ENCODE measurements around the gene KCNQ1. TPM values are rescaled to one million over a fixed set of nuclear protein-coding genes. Genes with fewer than 3 reads are reported as not detected.

The KCNQ1 gene
- total RNA-seq, 1 donor from 2014 or later: 2.7 TPM

GRCh38 chr11:2685051-2685450, 240.2 kb downstream of the KCNQ1 start:
- Histone ChIP-seq H3K9me3 (no peaks in the 10 kb centered on the region), H3K4me3 (no peak overlapping the region), H3K27ac (no peak overlapping the region), H3K4me1 (peaks cover 30% of the 10 kb centered on the region), H3K36me3 (no peaks in the 10 kb centered on the region), H3K27me3 (no peaks in the 10 kb centered on the region)
- intact Hi-C loops (cut with DNase I): no loop called here
- DNase-seq (ENCODE audit: extremely low spot score in 2 of 2): no peak
- no peak for TF ChIP-seq CTCF (IDR thresholded peaks at IDR 0.05)
- TF ChIP-seq POLR2A (IDR thresholded peaks at IDR 0.05): no peak
- no peak for TF ChIP-seq POLR2AphosphoS5 (IDR thresholded peaks at IDR 0.05; ENCODE audit: insufficient read depth in 1 of 2, low read depth in 1 of 2)

- intact Hi-C loops (cut with DNase I): no loop called here
- Histone ChIP-seq H3K4me3 (no peak overlapping the region), H3K4me1 (peaks cover 36% of the 10 kb centered on the region), H3K27ac (no peak overlapping the region), H3K27me3 (no peaks in the 10 kb centered on the region), H3K36me3 (no peaks in the 10 kb centered on the region), H3K9me3 (no peaks in the 10 kb centered on the region)
- DNase-seq (ENCODE audit: extremely low spot score in 2 of 2): no peak
- no peak for TF ChIP-seq CTCF (IDR thresholded peaks at IDR 0.05)
Measured at GRCh38 chr11:2685566-2686359, 241.0 kb downstream of the KCNQ1 start.

- intact Hi-C loops (cut with DNase I): no loop called here
- Histone ChIP-seq H3K36me3 (no peaks in the 10 kb centered on the region), H3K27ac (no peak overlapping the region), H3K27me3 (no peaks in the 10 kb centered on the region), H3K9me3 (no peaks in the 10 kb centered on the region), H3K4me3 (no peak overlapping the region), H3K4me1 (peaks cover 44% of the 10 kb centered on the region)
- TF ChIP-seq POLR2A (IDR thresholded peaks at IDR 0.05) (no peak), POLR2AphosphoS5 (IDR thresholded peaks at IDR 0.05; ENCODE audit: insufficient read depth in 1 of 2, low read depth in 1 of 2) (no peak), CTCF (IDR thresholded peaks at IDR 0.05) (no peak)
- no peak for DNase-seq (ENCODE audit: extremely low spot score in 2 of 2)
Measured at GRCh38 chr11:2686360-2687222, 241.8 kb downstream of the KCNQ1 start.

GRCh38 chr11:2687223-2687530, 242.4 kb downstream of the KCNQ1 start:
- no peaks in the 10 kb centered on the region for H3K27me3 ChIP-seq
- no peaks in the 10 kb centered on the region for H3K9me3 ChIP-seq
- intact Hi-C loops (cut with DNase I): no loop called here
- H3K36me3 ChIP-seq: no peaks in the 10 kb centered on the region
- TF ChIP-seq POLR2A (IDR thresholded peaks at IDR 0.05): no peak
- no peak for TF ChIP-seq CTCF (IDR thresholded peaks at IDR 0.05)
- TF ChIP-seq POLR2AphosphoS5 (IDR thresholded peaks at IDR 0.05; ENCODE audit: insufficient read depth in 1 of 2, low read depth in 1 of 2): no peak
- peaks cover 50% of the 10 kb centered on the region for H3K4me1 ChIP-seq
- no peak for DNase-seq (ENCODE audit: extremely low spot score in 2 of 2)
- no peak overlapping the region for H3K4me3 ChIP-seq
- H3K27ac ChIP-seq: no peak overlapping the region

- H3K4me3 ChIP-seq: no peak overlapping the region
- intact Hi-C loops (cut with DNase I): no loop called here
- no peak for DNase-seq (ENCODE audit: extremely low spot score in 2 of 2)
- H3K9me3 ChIP-seq: no peaks in the 10 kb centered on the region
- H3K4me1 ChIP-seq: peaks cover 56% of the 10 kb centered on the region
- no peaks in the 10 kb centered on the region for H3K27me3 ChIP-seq
- H3K36me3 ChIP-seq: no peaks in the 10 kb centered on the region
- H3K27ac ChIP-seq: no peak overlapping the region
- no peak for TF ChIP-seq CTCF (IDR thresholded peaks at IDR 0.05)
- TF ChIP-seq POLR2AphosphoS5 (IDR thresholded peaks at IDR 0.05; ENCODE audit: insufficient read depth in 1 of 2, low read depth in 1 of 2): no peak
- TF ChIP-seq POLR2A (IDR thresholded peaks at IDR 0.05): no peak
Measured at GRCh38 chr11:2687782-2688191, 243.0 kb downstream of the KCNQ1 start.
